Activated naive CD4-positive, alpha-beta T cell treated with anti-CD3 and anti-CD28 coated beads, Interleukin-2, amount 50 U/mL, for 72 hours (primary cell): Measurements from ENCODE around the gene ZNF786. TPM values are rescaled to one million over a fixed set of nuclear protein-coding genes. Genes with fewer than 3 reads are reported as not detected.

Experiments used
- ATAC-seq, 2 donors: fragments of 150-1000 bp; cut with Tn5 transposase; 2 replicates each; pipeline ENCODE4 v1.10.0; 2021; ENCODE audit warnings: mild to moderate bottlenecking in 2 of 2, moderate library complexity in 2 of 2
- DNase-seq, 2 donors: peaks; one replicate each; pipeline ENCODE4 v3.0.0; 2021 to 2022; ENCODE audit warnings: low spot score in 2 of 2
- H3K27ac Mint-ChIP-seq, 2 donors: one replicate each; pipeline ENCODE4 v1.8.0; 2022; ENCODE audit warnings: mild to moderate bottlenecking in 2 of 2, mixed read lengths in 2 of 2
- H3K36me3 Mint-ChIP-seq, 2 donors: one replicate each; pipeline ENCODE4 v1.8.0; 2022; ENCODE audit warnings: mixed read lengths in 2 of 2
- H3K9me3 Mint-ChIP-seq, 2 donors: one replicate each; pipeline ENCODE4 v1.8.0; 2022; ENCODE audit warnings: mixed read lengths in 2 of 2
- total RNA-seq, 2 donors: library from RNA; stranded (reverse); gene quantifications; one replicate each; pipeline ENCODE4 v1.2.3, GENCODE V29; 2022

The ZNF786 gene
- total RNA-seq = 1 to 10 TPM; 4.3 to 4.7 TPM

GRCh38 chr7:149090397-149091195 lies at the start of gene ZNF786:
TSS of gene ZNF786 (minus strand) at chr7:149090718. CDS start at chr7:149090640, 78 bp downstream.
- DNase-seq (peak; percentile 90 to 96), ATAC-seq (peak; percentile 89)
- Mint-ChIP-seq H3K9me3 (peaks cover 0 to 4% of the 10 kb centered on the region in 2 donors), H3K27ac (peak within 1 kb of the TSS; percentile 98 to 100), H3K36me3 (peaks cover 10 to 24% of the 10 kb centered on the region in 2 donors)

DNA sequence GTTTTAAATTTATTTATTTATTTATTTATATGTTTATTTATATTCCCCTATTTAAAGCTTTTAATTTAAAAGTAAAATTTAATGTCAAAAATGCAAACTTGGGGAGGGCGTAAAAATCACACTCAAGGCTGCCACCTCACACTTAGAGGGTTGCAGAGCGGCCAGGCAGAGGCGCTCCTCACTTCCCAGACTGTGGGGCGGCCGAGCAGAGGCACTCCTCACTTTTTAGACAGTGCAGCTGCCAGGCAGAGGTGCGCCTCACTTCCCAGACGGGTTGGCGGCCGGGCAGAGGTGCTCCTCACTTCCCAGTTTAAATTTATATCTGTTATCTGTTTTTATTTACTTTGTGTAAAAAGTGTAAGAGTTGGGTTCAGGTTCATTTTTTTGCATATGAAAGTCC lies 45.6 kb upstream of the ZNF786 start:
- no peaks in the 10 kb centered on the region for H3K9me3 Mint-ChIP-seq
- DNase-seq (no peak), ATAC-seq (no peak)
- H3K36me3 Mint-ChIP-seq = peaks cover 4 to 12% of the 10 kb centered on the region in 2 donors
- H3K27ac Mint-ChIP-seq = no peak overlapping the region

DNA sequence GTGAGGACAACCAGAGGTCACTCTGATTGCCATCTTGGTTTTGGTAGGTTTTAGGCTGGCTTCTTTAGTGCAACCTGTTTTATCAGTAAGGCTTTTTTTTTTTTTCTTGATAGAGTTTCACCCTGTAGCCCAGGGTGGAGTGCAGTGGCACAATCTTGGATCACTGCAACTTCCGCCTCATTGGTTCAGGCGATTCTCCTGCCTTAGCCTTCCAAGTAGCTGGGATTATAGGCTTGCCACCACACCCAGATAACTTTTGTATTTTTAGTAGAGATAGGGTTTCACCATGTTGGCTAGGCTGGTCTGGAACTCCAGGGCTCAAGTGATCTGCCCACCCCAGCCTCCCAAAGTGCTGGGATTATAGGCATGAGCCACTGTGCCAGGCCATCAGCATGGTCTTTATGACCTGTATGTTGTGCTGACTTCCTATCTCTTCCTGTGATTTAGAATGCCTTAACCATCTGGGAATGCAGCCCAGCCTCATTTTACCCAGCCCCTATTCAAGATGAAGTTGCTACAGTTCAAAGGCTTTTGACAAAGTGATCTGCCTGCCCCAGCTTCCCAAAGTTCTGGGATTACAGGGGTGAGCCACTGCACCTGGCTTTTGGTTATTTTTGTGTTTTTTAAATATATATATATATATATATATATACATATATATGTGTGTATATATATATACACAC lies 42.7 kb upstream of the ZNF786 start:
- ATAC-seq (no peak), DNase-seq (no peak)
- peaks cover 5 to 6% of the 10 kb centered on the region in 2 donors for H3K9me3 Mint-ChIP-seq
- H3K36me3 Mint-ChIP-seq = peaks cover 16 to 29% of the 10 kb centered on the region in 2 donors
- no peak overlapping the region for H3K27ac Mint-ChIP-seq

- H3K36me3 Mint-ChIP-seq = peaks cover 38 to 49% of the 10 kb centered on the region in 2 donors
- ATAC-seq (no peak), DNase-seq (no peak)
- H3K27ac Mint-ChIP-seq = peak overlapping the region in 1 of 2 donors; percentile 44
- H3K9me3 Mint-ChIP-seq = peaks cover 5 to 6% of the 10 kb centered on the region in 2 donors
Measured at GRCh38 chr7:149130572-149131198, 40.2 kb upstream of the ZNF786 start.

- peak; percentile 77 to 83 for DNase-seq
- peaks cover 5 to 6% of the 10 kb centered on the region in 2 donors for H3K9me3 Mint-ChIP-seq
- H3K27ac Mint-ChIP-seq = peak overlapping the region; percentile 96 to 100
- H3K36me3 Mint-ChIP-seq = peaks cover 43 to 54% of the 10 kb centered on the region in 2 donors
- peak; percentile 63 to 69 for ATAC-seq
Measured at GRCh38 chr7:149126662-149127266, 36.2 kb upstream of the ZNF786 start.

DNA sequence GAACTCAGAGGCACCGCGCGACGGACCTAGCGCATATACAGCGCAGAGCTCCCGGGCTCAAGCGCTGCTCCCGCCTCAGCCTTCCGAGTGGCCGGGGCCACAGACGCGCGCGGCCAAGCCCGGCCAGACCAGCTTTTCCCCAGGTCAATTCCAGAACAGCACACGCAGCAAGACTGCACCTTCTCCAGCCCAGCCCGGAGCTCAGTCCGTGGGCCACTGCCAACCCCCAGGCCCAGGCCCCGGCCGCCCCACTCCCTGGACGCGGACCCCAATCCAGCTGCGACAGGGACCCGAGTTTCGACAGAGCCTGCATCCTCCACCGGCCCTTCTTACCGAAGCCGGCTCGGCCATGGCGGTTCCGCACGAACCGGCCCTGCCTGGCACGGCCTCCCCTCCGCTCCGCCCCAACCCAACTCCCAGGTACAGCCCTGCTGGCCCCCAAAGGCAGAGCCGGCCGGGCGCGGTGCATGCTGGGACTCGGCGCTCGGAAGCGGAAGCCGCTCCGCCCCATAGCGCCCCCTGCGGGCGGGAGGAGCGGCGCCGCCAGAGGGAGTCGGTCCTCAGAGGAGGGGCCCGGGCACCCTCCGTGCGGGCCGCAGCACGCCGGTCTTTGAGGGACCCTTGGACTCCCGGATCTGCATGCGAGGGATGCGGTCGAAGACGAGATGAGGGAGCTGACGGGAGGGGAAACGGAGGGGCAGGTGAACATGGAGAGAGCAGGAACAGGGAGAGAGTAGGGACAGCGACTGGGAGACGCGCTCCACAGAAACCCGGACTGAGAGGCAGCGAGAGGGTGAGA lies 35.5 kb upstream of the ZNF786 start, which contains the start of gene ZNF425:
Gene ZNF425 (minus strand): TSS at position 462 of the 799 bp plus-strand sequence. CDS start 111 bp downstream, at position 351.
- Mint-ChIP-seq H3K36me3 (peaks cover 39 to 49% of the 10 kb centered on the region in 2 donors), H3K9me3 (peaks cover 5 to 6% of the 10 kb centered on the region in 2 donors), H3K27ac (peak within 1 kb of the TSS; percentile 96 to 100)
- DNase-seq = peak; percentile 94 to 98
- ATAC-seq = peak; percentile 87

- Mint-ChIP-seq H3K9me3 (no peaks in the 10 kb centered on the region), H3K36me3 (peaks cover 31 to 42% of the 10 kb centered on the region in 2 donors), H3K27ac (peak overlapping the region; percentile 96 to 100)
- DNase-seq (peak in 1 of 2 donors; percentile 23), ATAC-seq (no peak)
Measured at GRCh38 chr7:149125189-149125862, 34.8 kb upstream of the ZNF786 start.

- no peak for ATAC-seq
- no peak overlapping the region for H3K27ac Mint-ChIP-seq
Measured at GRCh38 chr7:149109969-149110368, 19.5 kb upstream of the ZNF786 start.

GRCh38 chr7:149104749-149105148 lies 14.2 kb upstream of the ZNF786 start:
- Mint-ChIP-seq H3K36me3 (no peaks in the 10 kb centered on the region), H3K9me3 (no peaks in the 10 kb centered on the region), H3K27ac (no peak overlapping the region)
- no peak for ATAC-seq
- no peak for DNase-seq

More at GRCh38 chr7:149109969-149110368, 19.5 kb upstream of the ZNF786 start:
- Mint-ChIP-seq H3K36me3 (no peaks in the 10 kb centered on the region), H3K9me3 (no peaks in the 10 kb centered on the region)
- DNase-seq = no peak

- H3K36me3 Mint-ChIP-seq = no peaks in the 10 kb centered on the region
- ATAC-seq (no peak), DNase-seq (no peak)
- H3K9me3 Mint-ChIP-seq = no peaks in the 10 kb centered on the region
- H3K27ac Mint-ChIP-seq = no peak overlapping the region
Measured at GRCh38 chr7:149104214-149104613, 13.7 kb upstream of the ZNF786 start.

DNA sequence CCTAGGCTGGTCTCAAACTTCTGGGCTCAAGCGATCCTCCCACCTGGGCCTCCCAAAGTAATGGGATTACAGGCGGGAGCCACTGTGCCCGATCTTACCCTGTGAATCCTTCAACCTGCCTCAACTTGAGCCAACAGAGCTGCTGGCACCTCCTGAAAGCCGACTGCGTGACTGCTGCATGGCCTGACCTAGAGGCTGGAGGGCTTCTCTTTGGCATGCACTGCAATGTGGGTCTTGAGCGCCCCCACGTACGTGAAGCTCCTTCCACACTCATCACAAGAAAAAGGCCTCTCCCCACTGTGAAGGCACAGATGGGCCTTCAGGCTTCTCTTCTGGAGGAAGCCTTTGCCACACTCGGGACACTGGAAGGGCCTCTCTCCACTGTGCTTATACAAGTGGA lies 12.9 kb upstream of the ZNF786 start:
- ATAC-seq = no peak
- no peaks in the 10 kb centered on the region for H3K9me3 Mint-ChIP-seq
- H3K27ac Mint-ChIP-seq = peak overlapping the region in 1 of 2 donors; percentile 10
- no peaks in the 10 kb centered on the region for H3K36me3 Mint-ChIP-seq
- DNase-seq = no peak

GRCh38 chr7:149102666-149103065 lies 12.1 kb upstream of the ZNF786 start:
- H3K27ac Mint-ChIP-seq = no peak overlapping the region
- H3K36me3 Mint-ChIP-seq = no peaks in the 10 kb centered on the region
- DNase-seq (no peak), ATAC-seq (no peak)
- no peaks in the 10 kb centered on the region for H3K9me3 Mint-ChIP-seq

GRCh38 chr7:149100821-149101220 lies 10.3 kb upstream of the ZNF786 start:
- DNase-seq (no peak), ATAC-seq (no peak)
- Mint-ChIP-seq H3K36me3 (no peaks in the 10 kb centered on the region), H3K9me3 (no peaks in the 10 kb centered on the region), H3K27ac (no peak overlapping the region)

DNA sequence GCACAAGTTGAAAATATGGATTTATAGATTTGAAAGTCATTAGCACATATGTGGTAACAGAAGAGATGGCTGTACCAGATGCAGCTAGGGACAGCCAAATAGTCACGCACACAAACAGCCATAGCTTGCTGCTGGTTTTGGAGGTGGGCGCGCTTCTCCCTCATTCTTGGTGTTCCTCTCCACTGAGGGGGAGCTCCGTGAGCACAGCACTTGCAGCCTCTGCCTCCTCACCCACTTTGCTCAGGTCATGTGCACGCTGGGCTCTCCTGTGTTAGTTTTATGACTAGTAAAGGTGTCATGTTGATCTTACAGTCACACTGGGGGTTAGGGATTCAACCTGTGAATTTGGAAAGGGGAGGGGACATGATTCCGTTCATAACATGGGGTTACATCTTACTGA lies 8.5 kb upstream of the ZNF786 start:
- H3K27ac Mint-ChIP-seq = no peak overlapping the region
- no peak for DNase-seq
- H3K9me3 Mint-ChIP-seq = no peaks in the 10 kb centered on the region
- no peaks in the 10 kb centered on the region for H3K36me3 Mint-ChIP-seq
- no peak for ATAC-seq

GRCh38 chr7:149097088-149097487 lies 6.6 kb upstream of the ZNF786 start:
- H3K27ac Mint-ChIP-seq = no peak overlapping the region
- no peak for ATAC-seq
- no peak for DNase-seq
- H3K36me3 Mint-ChIP-seq = no peaks in the 10 kb centered on the region
- H3K9me3 Mint-ChIP-seq = no peaks in the 10 kb centered on the region
